SU-DHL-6 (cell line): ENCODE measurements around the gene CYB5B.

Experiments
- H2AFZ ChIP-seq: fragments of 200-600 bp; sonication (generic); 2 replicates; pipeline ENCODE4 v1.6.1; 2014; ENCODE audit warnings: low read depth, mild to moderate bottlenecking, moderate library complexity, mixed read lengths, antibody characterized with exemption, low read length; ENCODE audit not compliant: severe bottlenecking
- H3F3A ChIP-seq: fragments of 200-600 bp; shearing (Covaris generic); 2 replicates; pipeline ENCODE4 v1.6.0; 2016; ENCODE audit warnings: antibody characterized with exemption, mild to moderate bottlenecking; ENCODE audit not compliant: insufficient read depth
- H3K27ac ChIP-seq: fragments of 200-600 bp; sonication (generic); 2 replicates; pipeline ENCODE4 v1.5.1; 2016; ENCODE audit warnings: low read depth, mild to moderate bottlenecking, low read length, moderate library complexity, mixed read lengths
- H3K27me3 ChIP-seq: fragments of 200-600 bp; sonication (generic), shearing (Covaris generic); 2 replicates; pipeline ENCODE4 v1.6.0; 2014; ENCODE audit warnings: mild to moderate bottlenecking, low read length
- H3K36me3 ChIP-seq: fragments of 200-600 bp; sonication (generic); 2 replicates; pipeline ENCODE4 v1.6.1; 2014; ENCODE audit warnings: mild to moderate bottlenecking, low read length, mixed read lengths
- H3K4me2 ChIP-seq: fragments of 300-600, 200-600 bp; shearing (Covaris generic), sonication (generic); 2 replicates; pipeline ENCODE4 v1.6.0; 2014; ENCODE audit warnings: low read length, low read depth, mild to moderate bottlenecking; ENCODE audit not compliant: poor library complexity, severe bottlenecking
- H3K4me3 ChIP-seq: fragments of 200-600 bp; sonication (generic); 2 replicates; pipeline ENCODE4 v1.5.1; 2014; ENCODE audit warnings: antibody characterized with exemption, low read length, mild to moderate bottlenecking, mixed read lengths; ENCODE audit not compliant: insufficient read depth, poor library complexity, severe bottlenecking
- H3K79me2 ChIP-seq: fragments of 200-600 bp; sonication (generic); 2 replicates; pipeline ENCODE4 v1.6.1; 2014; ENCODE audit warnings: mild to moderate bottlenecking, low read length, moderate library complexity; ENCODE audit not compliant: insufficient read depth
- H3K9ac ChIP-seq: fragments of 200-600 bp; sonication (generic); 2 replicates; pipeline ENCODE4 v1.7.0; 2014; ENCODE audit warnings: mild to moderate bottlenecking, low read length
- H3K9me2 ChIP-seq: fragments of 200-600 bp; sonication (generic); replicated peaks from 2 replicates; pipeline ENCODE4 v1.6.1; 2014; ENCODE audit warnings: low read length; ENCODE audit not compliant: insufficient read depth
- H3K9me3 ChIP-seq: fragments of 200-600 bp; sonication (generic); 2 replicates; pipeline ENCODE4 v1.6.1; 2014; ENCODE audit warnings: low read length, mixed read lengths; ENCODE audit not compliant: insufficient read depth
- H4K20me1 ChIP-seq: fragments of 200-600 bp; sonication (generic); 2 replicates; pipeline ENCODE4 v1.6.1; 2014; ENCODE audit warnings: low read depth, mild to moderate bottlenecking, antibody characterized with exemption, low read length, moderate library complexity, mixed read lengths
- EZH2phosphoT487 ChIP-seq: fragments of 200-600 bp; sonication (generic), shearing (Covaris generic); conservative IDR thresholded peaks from 2 replicates; pipeline ENCODE4 v1.6.1; 2018; ENCODE audit warnings: mild to moderate bottlenecking, antibody characterized with exemption, low read length, moderate library complexity, mixed read lengths
- TF ChIP-seq, protein P1 (sequence below): fragments of 200-600 bp; sonication (generic); IDR thresholded peaks from one replicate; pipeline ENCODE4 v1.5.1; 2017; ENCODE audit warnings: antibody characterized with exemption, mild to moderate bottlenecking, low read length, moderate library complexity; ENCODE audit not compliant: insufficient read depth, poor library complexity, severe bottlenecking

The CYB5B gene

DNA sequence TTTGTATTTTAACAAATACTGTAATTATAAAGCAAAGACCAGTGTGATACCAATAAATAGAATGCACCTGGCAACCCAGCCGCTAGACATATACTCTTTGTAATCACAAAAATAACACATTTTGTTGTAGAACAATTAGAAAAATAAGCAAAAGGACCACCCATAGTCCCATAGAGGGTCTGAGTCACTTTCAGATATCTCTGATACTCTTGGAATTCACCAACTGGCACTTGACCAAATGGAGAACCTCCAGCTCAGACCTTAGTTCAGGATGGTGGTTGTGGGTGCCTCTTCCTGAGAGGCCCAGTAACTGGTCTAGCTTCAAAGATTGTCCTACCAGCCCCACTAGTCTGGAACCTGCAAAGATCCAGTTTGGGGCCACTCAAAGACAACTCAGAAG is 37.8 kb upstream of the CYB5B start:
- Histone ChIP-seq H3K4me2 (peak overlapping the region; percentile 43), H3F3A (peaks cover 10% of the 10 kb centered on the region; the same call in 1 of the 2 replicates), H2AFZ (peak overlapping the region; percentile 96), H4K20me1 (no peaks in the 10 kb centered on the region), H3K36me3 (peaks cover 26% of the 10 kb centered on the region), H3K9ac (no peak overlapping the region), H3K79me2 (peaks cover 39% of the 10 kb centered on the region), H3K9me3 (no peaks in the 10 kb centered on the region), H3K27ac (no peak overlapping the region), H3K4me3 (peak overlapping the region; percentile 91), H3K9me2 (no peaks in the 10 kb centered on the region), H3K27me3 (no peaks in the 10 kb centered on the region)
- TF ChIP-seq, protein P1, sequence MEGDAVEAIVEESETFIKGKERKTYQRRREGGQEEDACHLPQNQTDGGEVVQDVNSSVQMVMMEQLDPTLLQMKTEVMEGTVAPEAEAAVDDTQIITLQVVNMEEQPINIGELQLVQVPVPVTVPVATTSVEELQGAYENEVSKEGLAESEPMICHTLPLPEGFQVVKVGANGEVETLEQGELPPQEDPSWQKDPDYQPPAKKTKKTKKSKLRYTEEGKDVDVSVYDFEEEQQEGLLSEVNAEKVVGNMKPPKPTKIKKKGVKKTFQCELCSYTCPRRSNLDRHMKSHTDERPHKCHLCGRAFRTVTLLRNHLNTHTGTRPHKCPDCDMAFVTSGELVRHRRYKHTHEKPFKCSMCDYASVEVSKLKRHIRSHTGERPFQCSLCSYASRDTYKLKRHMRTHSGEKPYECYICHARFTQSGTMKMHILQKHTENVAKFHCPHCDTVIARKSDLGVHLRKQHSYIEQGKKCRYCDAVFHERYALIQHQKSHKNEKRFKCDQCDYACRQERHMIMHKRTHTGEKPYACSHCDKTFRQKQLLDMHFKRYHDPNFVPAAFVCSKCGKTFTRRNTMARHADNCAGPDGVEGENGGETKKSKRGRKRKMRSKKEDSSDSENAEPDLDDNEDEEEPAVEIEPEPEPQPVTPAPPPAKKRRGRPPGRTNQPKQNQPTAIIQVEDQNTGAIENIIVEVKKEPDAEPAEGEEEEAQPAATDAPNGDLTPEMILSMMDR, result no peak
- no peak for TF ChIP-seq EZH2phosphoT487

DNA sequence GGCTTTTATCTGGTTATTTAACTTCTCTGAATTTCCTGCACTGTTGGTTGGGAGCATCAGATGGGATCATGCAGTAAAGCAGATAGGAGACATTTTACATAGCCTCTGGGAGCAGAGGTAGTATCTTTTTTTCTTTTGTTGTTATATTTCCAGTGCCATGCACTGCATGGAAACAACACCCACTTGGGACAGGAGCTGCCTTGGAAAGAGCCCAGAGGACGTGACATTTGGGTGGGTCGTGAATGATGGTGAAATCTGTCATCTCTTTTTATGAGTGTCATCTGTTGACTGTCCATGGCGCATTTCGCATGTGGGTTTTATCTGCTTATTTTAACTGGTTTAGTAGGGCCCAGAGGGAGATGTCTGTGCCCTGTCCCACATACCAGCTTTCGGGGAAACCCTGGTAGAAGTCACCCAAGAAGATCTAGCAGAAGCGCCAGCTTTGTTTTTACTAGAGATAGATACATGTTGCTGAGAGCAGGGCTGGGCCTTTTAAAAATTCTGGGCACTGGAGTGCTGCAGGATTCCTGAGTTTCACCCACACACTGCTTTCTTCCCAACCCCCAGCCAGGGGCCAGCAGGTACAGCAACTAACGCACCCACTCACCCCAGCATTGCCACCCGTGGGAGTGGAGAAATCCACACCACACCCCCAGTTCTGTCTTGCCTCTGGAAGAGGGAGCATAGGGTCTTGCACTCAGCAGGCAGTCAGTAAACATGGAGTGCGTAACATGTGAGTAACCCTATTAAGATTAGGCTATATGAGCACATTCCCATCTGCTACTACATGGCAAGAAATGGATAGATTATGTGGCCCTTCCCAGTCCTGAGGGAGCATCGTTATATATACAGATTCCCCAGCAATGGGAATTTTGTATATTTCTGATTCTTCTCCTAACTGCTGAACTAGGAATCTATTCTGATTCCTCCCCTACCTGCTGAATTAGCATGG is 30.2 kb upstream of the CYB5B start:
- no peak overlapping the region for H3K27ac ChIP-seq
- no peaks in the 10 kb centered on the region for H3K79me2 ChIP-seq
- no peaks in the 10 kb centered on the region for H3F3A ChIP-seq
- no peak overlapping the region for H3K4me3 ChIP-seq
- no peak overlapping the region for H2AFZ ChIP-seq
- no peaks in the 10 kb centered on the region for H3K36me3 ChIP-seq
- no peak overlapping the region for H3K4me2 ChIP-seq
- no peaks in the 10 kb centered on the region for H3K9me2 ChIP-seq
- no peaks in the 10 kb centered on the region for H3K27me3 ChIP-seq
- no peaks in the 10 kb centered on the region for H3K9me3 ChIP-seq
- TF ChIP-seq, protein P1, result no peak
- no peak for TF ChIP-seq EZH2phosphoT487
- no peak overlapping the region for H3K9ac ChIP-seq
- H4K20me1 ChIP-seq, result no peaks in the 10 kb centered on the region

DNA sequence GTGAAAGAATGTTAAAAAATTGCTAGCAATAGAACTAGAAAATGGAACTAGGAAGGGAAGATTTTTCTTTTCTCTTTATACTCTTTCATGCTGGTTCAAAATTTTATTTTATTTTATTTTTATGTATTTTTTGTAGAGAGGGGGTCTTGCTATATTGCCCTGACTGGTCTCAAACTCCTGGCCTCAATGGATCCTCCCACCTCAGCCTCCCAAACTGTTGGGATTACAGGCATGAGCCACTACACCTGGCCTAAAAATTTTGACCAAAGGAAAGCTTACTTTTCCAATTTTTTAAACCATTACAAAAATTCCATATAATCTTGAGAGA is 28.6 kb upstream of the CYB5B start:
- Histone ChIP-seq H4K20me1 (no peaks in the 10 kb centered on the region), H3K9ac (no peak overlapping the region), H3F3A (no peaks in the 10 kb centered on the region), H3K27ac (no peak overlapping the region), H3K9me3 (no peaks in the 10 kb centered on the region), H2AFZ (peak overlapping the region; percentile 92), H3K9me2 (no peaks in the 10 kb centered on the region), H3K79me2 (no peaks in the 10 kb centered on the region), H3K4me3 (no peak overlapping the region), H3K4me2 (no peak overlapping the region), H3K27me3 (no peaks in the 10 kb centered on the region), H3K36me3 (no peaks in the 10 kb centered on the region)
- no peak for TF ChIP-seq EZH2phosphoT487
- TF ChIP-seq, protein P1, result no peak
